HG03558 (cell line): Measurements from ENCODE around the gene EFCAB8.
"Not testable (repeated sequence)": the region's sequence is repeated elsewhere in the genome, so short reads cannot be mapped to it uniquely, and the experiment has no call there.

Experiments
- ATAC-seq: cut with Tn5 transposase; IDR thresholded peaks from one replicate; pipeline ENCODE4 v1.9.1; 2021; ENCODE audit warnings: moderate number of reproducible peaks; ENCODE audit not compliant: unreplicated experiment; ENCODE audit errors: extremely low read depth

EFCAB8 gene

DNA sequence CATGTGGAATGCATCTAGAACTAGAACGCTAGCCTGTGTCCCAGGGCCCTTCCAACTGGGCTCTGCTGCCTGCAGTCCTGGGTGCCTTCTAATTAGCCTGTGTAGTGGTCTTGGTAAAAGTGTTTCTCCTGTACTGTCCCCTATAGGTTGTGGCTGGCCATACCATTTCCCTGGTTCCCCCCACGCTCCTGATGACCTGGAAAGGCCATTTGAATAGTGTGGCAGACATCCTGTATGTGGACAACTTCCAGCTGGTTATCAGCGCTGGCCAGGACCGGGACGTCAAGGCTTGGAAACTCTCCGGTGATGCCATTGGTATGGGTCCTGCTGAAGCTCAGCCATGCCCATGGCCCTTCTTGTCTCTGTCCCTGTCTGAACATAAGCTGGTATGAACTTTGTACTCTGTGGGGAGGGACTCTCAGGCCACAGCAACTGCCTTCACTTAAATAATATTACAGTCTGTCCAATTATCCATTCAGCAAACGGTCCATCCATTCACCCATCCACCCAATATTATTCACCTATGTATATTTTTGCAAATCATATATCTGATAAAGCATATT is 84.8 kb downstream of the EFCAB8 start:
- ATAC-seq: no peak

DNA sequence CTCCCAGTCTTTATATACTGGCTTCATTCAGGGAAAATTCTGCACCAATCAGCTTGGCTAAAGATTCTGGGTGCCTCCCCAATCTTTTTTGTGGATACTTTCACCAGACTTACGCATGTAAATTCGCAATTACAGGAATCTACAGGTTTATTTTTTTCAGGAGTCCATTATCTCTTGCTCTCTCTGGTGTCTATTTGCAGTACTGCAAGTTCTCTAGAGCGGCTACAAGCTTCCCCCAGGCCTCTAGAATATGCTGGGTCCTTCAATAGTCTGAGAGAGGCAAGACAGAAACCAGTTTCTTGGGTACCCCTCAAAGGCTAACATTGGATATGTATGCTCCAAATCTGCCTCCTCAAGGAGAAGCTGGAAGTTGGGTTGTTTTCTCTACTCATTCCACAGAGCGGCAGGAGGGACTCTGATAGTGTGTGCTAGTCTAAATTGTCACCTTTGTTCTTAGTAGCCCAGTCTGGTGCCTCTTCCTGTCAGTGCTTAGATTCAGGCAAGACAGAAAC is 87.0 kb downstream of the EFCAB8 start:
- no peak for ATAC-seq

DNA sequence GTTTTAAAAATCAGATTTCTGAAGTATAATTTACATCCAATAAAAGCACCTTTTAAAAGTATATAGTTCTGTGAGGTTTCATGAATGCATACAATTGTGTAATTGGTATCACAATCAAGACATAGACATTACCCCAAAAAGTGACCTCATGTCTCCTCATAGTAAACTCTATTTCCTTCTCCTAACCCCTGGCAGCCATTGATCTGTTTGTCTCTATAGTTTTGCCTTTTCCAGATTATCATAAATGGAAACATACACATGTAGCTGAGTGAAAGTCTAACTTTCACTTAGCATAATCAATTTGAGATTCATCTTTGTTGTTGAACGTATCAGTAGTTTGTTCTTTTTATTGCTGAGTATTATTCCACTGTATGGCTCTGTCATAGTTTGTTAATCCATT is 87.9 kb downstream of the EFCAB8 start:
- no peak for ATAC-seq

DNA sequence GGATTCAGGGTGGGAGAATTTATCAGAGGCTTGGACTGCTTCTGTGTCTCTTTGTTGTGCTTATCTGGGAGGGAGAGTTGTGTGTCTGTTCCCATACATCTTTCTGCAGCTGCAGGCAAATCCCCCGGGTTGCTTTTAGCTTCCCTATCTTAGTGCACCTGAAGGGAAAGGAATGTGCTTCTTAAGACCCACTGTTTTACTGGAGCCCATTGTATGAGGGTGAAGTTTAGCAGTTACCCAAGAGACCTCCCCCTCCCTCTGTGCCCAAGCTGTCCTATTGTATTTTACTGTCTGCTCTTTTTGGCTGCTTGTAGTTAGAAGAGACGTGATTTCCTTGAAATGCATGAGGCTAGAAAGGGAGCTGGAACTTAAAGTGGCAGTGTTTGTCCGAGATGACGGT is 91.8 kb downstream of the EFCAB8 start:
- ATAC-seq: not testable (repeated sequence)

DNA sequence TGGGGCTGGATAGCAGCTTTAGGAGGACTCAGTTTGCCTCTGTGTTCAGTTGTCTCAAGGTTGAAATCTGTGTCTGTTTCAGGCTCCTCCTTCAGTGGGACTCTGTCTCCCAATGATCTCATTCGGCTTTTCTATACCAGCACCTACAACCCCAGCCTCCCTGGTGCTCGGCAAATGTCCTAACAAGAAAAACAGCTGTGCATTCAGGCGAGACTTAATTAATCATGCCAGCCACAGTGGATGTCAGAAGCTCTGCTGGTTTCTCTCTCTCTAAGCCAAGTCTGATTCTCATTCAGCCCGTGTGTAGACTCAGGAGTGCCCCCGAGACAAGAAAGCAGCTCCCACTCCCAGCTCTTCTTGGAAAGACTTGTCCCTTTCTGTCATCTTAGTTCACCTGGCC is 98.7 kb downstream of the EFCAB8 start:
- no peak for ATAC-seq

DNA sequence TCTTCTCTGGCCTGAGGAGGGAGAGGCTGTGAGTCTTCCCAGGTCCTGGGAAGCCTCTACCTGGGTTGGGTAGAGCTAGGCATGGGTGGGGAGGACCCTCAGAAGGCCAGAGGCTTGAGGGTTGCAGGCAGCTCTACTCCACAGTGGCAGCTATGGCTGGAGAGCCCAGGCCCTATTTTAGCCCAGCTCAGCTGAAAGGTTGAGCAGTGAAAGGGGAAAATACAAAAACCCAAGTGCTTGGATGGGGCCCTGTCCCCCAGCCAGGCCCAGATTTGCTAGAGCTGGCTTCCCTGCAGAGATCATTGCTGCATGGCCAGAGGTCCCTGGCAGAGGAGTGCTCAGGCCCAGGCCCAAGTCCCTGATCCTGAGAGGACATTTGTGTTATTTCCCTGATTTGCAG is 99.9 kb downstream of the EFCAB8 start:
- ATAC-seq: no peak

DNA sequence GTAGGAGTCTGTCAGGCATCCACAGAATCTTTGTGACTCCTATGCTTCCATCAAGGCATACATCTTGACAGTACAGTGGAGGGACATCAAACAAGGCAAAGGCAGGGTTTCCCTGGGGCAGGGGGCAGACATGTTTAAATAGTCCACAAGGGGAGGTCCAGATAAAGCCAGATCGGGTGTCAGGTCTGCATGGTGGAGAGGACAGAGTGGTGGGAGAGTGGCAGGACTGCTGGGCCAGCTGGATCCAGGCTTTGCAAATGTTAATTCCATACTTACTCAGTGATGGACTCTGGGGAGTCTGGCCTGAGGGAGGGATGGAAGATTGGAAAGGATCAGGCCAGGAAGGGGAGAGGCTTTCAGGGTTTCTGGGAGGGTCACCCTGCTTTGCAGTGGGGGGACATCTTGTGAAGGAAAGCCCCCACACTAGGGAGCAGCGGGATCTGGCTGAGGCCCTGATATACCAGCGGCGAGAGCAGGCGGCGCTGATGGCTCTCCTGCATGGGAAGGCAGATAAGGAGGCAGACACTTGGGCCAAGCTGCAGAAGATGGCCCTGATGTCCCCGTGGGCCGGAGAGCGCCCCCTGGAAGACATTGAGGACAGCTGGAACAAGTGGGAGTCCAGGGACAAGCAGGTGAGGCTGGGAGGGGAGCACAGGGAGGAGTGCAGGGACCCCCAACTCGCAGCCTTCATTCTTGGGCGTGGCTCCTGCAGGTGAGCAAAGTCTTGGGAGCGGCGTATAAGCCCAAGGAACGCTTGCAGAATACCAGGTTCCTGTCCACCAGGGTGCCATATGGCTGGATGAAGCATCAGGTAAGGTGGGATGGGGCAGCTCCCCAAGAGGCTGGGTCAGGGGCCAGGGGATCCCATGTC is 100.9 kb downstream of the EFCAB8 start:
- ATAC-seq: no peak

DNA sequence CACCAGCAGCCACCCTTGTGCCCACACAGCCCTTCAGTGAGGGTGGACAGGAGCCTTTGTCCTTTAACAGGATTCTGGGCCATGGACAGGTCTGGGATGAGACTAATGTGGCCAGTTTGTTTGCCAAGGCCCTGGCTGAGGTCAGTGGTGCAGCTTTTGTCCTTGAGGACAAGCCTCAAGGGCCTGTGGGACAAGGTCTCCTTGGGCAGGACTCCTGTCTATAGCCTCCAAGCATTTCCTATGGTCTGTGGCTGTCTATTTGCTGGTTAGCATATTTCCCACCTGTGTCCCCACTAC is 101.4 kb downstream of the EFCAB8 start:
- no peak for ATAC-seq

DNA sequence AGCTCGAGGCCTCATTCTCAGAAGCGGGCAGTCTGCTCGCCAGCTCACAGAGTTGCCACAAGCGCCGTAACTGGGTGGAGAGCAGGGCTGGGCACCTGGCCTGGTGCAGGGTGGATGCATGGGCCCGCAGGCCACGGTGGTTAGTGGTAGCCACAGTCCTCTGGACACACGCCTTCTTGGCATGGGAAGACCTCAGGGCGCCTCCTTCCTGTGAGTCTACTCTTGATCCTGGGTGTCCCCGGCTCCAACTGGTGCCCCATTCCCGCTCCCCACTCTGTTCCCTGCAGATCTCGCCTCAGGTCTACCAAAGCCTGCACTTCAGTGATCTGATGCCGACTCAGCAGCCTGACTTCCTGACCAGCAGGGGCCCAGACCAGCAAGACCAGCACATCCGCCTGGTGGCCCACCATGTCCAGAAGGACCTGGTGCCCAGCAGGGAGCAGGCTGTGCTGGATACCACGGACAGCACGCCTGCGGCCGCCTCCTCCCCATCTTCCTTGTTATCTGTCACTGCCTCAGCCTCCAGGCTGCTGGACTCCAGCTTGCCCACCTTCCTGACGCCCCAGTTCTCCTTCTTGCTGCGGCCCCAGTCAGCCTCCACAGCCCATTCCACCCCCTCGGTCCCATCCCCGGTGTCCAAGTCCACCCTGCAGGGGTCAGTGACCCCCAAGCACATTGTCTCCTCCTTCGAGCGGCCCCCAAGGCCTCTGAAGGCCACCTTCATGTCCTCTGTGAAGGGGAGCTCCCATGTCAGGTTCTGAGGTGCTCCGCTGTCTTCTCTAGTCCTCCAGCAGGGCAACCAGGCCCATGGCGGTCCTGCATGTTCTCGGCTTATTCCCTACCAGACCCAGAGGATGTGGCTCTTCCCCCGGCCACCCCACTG is 102.4 kb downstream of the EFCAB8 start:
- ATAC-seq: no peak

DNA sequence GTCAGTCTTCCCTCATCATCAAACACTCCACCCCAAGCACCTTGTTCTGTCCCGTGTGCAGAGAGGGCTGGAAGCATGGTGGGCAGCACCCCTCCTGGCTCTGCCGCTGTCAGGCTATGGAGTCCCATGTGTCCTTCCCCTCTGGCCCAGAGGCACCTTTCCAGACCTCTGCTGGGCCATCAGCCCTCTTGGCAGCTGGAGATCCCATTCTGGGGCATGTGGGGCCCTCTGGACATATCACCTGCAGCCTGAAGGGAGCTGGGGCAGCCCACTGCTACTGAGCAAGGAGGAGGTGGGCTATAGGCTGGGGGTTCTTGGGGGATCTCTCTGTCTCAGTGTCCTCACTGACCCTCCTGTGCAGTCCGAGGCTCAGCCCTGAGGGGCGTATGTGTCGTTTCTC is 103.3 kb downstream of the EFCAB8 start:
- ATAC-seq: no peak

DNA sequence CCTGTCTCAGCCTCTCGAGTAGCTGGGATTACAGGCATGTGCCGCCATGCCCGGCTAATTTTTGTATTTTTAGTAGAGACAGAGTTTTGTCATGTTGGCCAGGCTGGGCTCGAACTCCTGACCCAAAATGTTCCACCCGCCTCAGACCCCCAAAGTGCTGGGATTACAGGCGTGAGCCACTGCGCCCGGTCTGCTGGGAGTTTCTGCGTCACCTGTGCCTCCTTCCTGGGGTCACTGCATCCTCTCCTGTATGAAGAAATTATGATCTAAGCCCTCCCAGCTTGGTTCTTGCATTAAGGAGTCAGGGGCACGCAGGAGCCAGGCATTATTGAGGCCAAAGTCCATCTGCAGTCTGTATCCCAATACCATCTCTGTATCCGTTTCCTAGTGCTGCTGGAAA is 103.9 kb downstream of the EFCAB8 start:
- not testable (repeated sequence) for ATAC-seq

DNA sequence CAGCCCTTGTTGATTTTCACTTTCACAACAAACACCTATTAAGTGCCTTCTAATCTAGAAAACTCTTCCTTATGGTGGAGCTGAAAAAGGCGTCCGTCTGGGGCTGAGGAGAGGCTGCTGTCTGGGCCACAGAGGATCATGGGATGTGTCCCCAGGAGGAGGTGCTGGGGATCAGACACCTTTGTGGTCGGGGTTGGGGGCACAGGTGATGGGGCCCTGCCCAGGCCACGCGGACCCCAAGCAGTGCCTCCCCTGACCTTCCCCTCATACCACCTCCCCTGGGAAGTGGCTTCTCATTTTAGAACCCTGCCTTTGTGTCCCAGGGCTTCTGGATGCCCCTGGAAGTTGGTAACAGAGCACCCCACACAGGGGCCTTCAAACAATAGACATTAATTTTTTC is 104.5 kb downstream of the EFCAB8 start:
- no peak for ATAC-seq

DNA sequence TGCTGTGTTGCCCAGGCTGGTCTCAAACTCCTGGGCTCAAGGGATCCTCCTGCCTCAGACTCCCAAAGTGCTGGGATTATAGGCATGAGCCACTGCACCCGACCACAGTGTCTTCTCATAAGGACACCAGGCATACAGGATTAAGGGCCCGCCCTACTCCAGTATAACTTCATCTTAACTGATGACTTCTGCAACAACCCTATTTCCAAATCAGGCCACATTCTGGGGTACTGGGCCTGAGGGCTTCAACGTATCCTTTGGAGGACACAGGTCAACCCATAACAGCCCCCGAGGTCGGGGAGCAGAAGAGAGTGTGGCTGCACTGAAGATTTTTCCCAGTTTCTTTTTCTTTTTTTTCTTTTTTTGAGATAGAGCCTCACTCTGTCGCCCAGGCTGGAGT is 105.9 kb downstream of the EFCAB8 start:
- ATAC-seq: no peak

DNA sequence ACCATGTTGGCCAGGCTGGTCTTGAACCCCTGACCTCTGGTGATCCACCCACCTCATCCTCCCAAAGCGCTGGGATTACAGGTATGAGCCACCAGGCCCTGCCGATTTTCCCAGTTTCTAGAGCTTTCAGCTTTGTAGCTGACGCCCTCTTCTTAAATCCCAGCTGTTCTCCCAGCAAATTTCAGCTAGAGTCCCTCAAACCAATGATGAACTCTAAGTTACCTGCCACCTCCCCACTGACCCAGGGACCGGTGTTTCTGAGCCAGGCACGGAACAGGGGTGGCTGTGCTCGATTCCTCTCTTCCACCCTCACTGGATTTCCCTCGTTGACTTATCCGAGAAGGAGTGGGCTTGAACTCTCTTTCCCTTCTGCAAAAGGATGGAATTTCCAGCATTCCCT is 106.4 kb downstream of the EFCAB8 start:
- no peak for ATAC-seq

DNA sequence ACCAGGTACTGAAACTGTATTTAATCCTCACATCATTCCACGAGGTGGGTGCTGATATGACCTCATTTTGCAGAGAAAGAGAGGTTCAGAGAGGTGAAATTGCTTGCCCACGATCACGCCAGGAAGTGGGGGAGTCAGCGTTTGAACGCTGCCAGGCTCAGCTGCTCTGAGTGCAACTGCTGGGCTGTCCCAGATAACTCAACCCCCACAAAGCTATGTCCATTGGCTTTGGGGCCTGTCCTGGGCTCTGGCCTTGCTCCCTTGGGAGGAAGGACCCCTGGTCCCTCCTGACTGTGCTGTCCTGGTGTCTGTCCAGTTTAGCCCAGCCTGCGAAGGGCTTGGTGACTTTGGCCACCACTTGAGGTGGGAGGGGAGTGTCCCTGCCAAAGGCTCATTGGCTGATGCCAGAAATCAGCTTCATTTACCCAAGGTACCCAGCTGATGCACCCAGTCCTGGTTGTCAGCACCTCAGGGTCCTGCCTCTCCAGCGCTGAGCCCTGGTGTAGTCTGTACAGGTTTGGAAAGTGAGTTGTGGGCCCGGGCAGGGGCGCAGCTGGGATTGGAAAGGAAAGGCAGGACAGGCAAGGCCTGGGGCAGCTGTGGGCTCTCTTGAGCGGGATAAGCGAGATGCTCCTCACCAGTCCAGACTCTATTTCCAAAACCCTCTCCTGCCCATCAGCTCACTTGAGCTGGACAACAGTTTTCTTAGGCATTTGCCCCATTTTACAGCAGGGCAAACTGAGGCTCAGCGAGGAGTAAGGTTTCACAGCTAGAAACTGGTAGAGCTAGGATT is 107.1 kb downstream of the EFCAB8 start:
- no peak for ATAC-seq

DNA sequence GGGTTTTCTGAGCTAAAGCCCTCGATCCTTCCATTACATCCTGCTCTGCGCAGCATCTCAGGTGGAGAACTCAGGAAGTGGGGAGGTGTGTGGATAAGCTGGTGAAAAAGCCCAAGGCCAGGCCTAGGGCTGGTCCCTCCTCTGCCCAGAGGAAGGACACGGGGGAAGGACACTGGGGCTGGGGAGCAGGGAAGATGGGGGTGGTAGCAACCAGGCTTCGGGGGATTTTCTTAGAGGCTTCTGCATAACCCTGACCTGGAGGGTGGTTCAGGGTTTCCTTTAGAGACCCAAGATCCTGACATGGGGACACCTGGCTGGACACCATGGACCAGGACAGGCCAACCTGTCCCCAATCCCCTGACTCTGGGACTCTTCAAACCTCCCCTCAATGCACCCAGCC is 107.7 kb downstream of the EFCAB8 start:
- no peak for ATAC-seq

DNA sequence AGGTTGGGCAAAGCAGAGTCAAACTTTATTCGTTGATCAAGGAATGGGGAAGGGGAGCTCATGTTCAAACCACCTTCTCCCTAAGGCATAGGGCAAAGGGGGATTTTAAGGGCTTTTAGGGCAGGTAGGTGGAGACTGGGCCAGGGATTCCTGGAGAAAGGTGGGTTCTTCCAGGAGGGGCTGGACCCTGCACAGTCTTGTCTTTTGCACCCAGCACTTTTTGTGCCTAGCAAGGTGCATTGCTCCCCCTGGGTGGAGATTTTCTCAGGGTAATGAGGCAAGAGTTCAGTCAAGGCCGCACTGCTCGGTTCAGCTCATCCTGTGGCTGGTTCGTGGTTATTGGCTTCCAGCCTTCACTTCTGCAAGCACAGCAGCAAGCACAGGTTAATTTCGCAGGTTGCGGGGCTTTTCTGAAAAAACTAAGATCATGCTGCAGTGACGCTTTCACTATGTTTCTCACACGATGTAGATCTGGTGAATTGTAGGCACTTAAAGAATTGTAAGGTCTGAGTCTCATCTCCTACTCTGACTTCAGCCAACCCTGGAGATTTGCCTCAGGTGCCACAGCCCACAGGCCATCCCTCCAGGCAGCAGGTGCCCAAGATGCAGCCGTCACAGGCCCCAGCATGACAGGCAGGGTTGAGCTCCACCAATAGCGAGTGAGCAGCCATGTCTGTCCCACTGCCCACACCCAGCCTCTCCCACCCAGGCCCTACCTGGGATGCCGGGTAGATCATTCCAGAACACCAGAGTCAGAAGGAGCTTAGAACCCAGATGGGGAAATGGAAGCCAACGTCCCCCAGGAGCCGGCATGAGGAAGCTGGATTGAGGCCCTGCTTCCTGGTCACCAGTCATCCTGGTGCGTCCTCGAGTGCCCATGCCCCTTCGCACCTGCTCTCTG is 108.4 kb downstream of the EFCAB8 start:
- no peak for ATAC-seq

DNA sequence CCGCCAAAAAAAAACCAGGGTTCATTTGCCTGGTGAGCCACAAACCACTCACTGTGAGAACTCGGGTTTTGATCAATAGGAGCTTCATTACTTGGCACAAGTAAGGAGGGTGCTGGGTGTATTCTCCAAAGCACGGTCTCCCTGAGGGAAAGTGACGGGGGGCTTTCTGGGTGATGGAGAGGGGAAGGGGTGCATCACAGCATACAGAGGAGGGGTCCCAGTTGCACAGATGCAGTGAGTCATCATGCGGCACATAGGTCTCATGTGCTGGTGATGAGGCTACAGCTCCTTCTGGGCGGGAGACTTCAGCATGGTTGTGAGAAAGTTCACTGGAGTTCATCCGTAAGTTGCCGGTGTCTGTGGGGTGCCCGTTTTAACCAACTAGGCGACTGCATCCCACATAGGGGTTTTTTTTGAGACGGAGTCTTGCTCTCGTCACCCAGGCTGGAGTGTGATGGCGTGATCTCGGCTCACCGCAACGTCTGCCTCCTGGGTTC is 109.3 kb downstream of the EFCAB8 start:
- ATAC-seq: no peak
